Stimulated activated CD8-positive, alpha-beta memory T cell treated with anti-CD3 and anti-CD28 coated beads, Interleukin-15, amount 100 ng/mL, for 4 hours (primary cell): ENCODE results near the gene DNAL4.

ENCODE experiments used
- DNase-seq, 2 donors: peaks; one replicate each; pipeline ENCODE4 v3.0.0-alpha.2; 2020; ENCODE audit warnings: low read depth in 2 of 2

The DNAL4 gene

GRCh38 chr22:38758276-38758945, 35.5 kb downstream of the DNAL4 start:
- peak; percentile 53 to 62 for DNase-seq

GRCh38 chr22:38757464-38757757, 36.5 kb downstream of the DNAL4 start:
- no peak for DNase-seq

DNA sequence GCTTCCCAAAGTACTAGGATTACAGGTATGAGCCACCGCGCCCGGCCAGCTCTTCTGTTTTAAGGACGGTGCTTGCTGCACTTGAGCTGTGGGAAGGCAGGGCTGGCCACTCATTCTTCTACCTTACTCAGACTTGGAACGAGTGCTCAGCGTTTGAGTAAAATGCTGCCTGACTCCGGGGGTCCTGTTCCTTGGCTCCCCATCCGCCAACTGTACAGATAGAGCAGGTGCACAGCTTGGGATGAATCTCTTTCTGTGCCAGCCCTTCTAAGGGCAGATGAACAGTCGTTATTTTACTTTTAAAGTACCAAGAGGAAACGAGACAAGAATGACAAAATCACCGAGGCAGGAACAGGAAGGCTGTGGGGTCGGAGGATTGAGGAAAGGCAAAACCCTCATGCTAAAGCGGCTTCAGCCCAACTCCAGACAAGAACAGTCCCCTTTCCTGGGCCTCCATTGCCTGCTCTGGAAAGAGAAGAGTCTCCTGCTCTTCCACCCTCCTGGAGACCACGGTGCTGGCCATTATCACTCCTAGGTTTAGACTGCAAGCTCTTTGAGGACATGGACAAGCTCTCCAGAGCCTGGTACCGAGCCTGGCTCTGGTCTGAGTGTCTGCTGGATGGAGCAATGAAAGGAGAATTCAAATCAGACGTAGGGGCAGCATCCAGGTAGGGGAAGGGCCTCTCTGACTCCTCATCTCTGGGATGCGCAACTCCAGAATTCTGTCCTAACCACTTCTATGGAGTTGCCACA, 37.1 kb downstream of the DNAL4 start:
- DNase-seq = no peak

GRCh38 chr22:38755911-38756532, 37.9 kb downstream of the DNAL4 start, which contains the start of gene SUN2:
SUN2 (minus strand) TSS chr22:38755998; CDS start chr22:38752628, 3,370 bp downstream.
- DNase-seq = peak; percentile 90 to 92

DNA sequence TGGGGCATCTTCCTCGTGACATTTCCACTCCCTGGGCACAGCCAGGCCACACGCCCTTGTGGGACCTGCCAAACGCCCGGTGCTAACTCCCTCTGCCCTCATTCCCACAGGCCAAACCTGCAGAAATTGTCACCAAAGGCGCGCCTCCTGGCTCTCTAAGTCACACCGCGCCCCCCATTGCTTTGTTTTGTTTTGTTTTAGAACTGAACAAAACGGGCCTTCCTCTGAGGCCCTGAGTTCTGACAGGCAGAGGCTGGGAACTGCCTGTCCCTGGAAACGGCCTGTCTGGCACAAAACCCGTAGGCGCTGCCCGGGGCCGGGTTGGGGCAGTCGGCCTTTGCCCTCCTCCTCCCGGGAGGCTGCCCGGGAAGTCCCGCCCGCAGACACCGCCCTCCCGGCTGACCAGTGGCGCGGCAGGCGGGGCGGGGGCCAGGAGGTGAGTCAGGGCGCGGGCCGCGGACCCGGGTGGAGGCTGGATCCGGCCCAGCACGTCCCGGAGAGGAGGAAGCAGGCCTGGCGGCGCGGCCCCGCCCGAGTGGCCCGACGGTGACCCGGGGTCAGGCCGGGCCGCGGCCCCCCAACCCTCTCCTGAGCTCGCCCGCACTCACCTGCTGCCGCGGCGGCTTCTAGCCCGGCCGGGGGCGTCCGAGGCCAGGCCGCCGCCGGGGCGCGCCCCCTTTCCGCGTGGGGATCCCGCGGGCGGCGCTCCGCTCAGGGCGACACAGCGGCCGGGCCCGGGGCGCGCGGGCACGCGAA, 38.6 kb downstream of the DNAL4 start:
- peak in 1 of 2 donors; percentile 34 for DNase-seq

DNA sequence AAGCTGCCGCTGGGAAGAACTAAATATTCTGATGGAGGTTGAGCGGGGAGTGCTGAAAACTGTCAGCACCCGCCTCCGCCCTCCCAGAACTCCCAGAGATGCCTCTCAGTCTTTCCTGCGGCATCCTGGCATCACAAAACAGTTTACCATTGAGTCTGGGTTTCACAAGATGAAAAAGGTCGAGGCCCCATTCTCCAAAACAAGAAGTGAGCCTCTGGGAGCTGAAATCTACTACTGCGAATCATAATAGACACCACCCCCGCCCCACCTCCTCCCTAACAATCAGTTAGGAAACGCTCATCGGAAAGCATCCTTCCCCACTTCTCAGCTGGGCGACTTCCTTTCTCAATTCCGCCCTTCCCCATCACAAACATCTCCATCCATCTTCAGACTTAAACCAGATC, 39.2 kb downstream of the DNAL4 start:
- DNase-seq = no peak

- no peak for DNase-seq
Measured at GRCh38 chr22:38753948-38754750, 39.8 kb downstream of the DNAL4 start.

DNA sequence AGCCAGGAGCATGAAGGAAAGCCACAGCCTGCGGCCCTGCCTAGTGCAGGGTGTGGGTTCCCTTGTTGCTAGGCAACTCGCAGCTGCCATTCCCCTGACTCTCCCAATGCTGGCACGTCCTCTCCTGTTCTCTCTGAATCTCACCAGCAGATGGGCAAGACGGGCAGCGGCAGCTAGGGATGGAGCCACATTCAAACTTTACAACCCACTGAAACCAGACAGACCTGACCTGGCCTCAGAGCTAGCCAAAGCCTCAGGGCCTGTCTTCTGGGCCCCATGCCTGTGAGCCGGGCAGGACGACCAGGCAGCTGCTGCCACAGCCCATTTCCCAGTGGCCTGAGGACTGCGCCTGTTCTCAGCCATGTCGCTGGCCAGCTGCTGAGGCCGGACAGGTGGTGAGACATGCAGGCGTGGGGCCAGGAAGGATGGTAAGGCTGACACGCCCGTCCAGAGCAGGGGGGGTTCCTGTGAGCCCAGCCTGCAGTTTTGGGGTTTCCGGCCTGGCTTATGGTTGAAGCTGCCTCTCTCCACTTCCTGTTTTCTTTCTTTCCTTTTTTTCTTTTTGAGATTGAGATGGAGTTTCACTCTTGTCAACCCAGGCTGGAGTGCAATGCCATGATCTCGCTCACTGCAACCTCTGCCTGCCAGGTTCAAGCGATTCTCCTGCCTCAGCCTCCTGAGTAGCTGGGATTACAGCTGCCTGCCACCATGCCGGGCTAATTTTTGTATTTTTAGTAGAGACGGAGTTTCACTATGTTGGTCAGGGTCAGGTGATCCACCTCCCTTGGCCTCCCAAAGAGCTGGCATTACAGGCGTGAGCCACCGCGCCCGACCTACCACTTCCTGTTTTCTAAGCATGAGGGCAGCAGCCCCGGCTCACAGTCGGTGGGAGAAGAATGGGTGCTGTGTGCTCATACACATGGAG, 42.3 kb downstream of the DNAL4 start:
- peak; percentile 37 to 40 for DNase-seq

- DNase-seq = no peak
Measured at GRCh38 chr22:38751066-38751421, 42.9 kb downstream of the DNAL4 start.

DNA sequence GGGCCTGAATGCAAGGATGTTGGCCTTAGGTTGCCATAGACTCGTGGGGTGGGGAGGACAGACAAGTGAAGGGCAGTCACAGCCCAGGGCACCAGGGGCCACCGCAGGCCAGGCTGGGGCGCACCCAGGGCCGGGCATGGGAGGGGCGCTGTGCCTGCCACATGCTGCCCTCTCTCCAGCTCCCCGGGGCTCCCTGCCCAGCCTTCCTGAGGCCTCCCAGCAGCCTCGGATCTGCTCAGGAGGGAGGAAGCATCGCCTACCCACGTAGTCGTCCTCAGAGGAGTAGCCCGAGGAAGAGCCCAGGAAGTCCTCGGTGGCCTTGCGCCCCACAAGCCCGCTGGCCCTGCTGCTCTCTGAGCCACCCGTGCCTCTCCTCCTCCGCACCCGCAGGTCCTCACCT, 43.3 kb downstream of the DNAL4 start:
- DNase-seq = no peak

- DNase-seq = no peak
Measured at GRCh38 chr22:38750104-38750503, 43.8 kb downstream of the DNAL4 start.

- DNase-seq = no peak
Measured at GRCh38 chr22:38748487-38749136, 45.3 kb downstream of the DNAL4 start.

GRCh38 chr22:38745676-38746460, 48.1 kb downstream of the DNAL4 start:
- no peak for DNase-seq

DNA sequence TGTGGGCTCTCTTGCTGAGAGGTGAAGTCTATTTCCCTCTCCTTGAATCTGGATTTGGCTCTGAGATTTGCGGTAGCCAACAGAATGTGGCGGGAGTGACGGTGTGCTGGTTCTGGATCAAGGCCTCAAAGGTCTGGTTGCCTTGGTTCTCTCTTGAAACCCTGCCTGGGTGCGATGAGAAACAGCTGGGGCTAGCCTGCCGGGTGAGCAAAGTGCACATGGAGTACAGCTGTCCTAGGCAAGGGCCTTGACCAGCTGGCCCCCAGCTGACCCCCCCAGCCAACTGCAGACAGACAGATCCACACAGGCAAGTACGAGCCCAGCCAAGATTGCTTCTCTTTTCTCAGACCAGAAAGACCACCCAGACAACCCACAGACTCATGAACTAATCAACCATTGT, 49.0 kb downstream of the DNAL4 start:
- DNase-seq = no peak

- no peak for DNase-seq
Measured at GRCh38 chr22:38742176-38742942, 51.6 kb downstream of the DNAL4 start.

DNA sequence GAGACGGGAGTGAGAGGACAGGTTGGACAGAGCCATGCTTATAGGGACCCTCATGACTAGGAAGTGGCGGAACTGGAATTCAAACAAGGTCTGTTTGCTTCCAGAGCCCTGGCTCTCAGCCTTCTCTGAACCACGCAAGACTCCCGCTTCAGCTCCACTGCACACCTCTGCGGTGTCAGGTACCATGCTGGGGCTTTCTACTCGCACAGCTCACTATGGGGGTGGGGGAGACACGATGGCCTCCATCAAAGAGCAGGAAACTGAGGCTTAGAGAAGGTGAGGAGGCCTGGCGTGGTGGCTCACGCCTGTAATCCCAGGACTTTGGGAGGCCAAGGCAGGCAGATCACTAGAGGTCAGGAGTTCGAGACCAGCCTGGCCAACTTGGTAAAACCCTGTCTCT, 52.4 kb downstream of the DNAL4 start:
- DNase-seq = no peak

DNA sequence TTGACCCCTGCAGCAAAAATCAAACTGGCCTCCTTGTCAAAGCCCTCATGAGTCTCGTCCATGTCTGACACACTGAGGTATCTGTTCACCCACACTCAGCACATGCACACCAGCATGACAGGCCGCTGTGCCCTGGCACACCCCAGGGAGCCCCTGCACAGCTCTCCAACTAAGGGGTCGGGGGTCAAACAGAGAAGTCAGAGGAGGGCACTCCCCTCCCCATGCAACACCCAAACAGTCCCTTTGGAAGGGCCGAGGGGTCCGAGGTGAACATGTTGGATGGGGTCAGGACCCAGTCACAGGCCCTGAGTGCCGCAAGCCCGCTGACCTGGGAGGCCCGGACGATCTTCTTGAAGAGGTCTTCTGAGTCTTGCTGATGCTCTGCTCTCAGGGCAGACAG, 52.8 kb downstream of the DNAL4 start:
- no peak for DNase-seq

- DNase-seq = no peak
Measured at GRCh38 chr22:38740754-38741153, 53.2 kb downstream of the DNAL4 start.
